Left ventricle myocardium superior (tissue), 1 donor: ENCODE results near the gene TMEM87A. TPM values are rescaled to one million over a fixed set of nuclear protein-coding genes. Genes with fewer than 3 reads are reported as not detected.
"Not testable (repeated sequence)": the region's sequence is repeated elsewhere in the genome, so short reads cannot be mapped to it uniquely, and the experiment has no call there.

Experiments
- ATAC-seq: fragments of 200-7000 bp; cut with Tn5 transposase; one replicate; pipeline ENCODE4 v1.9.1; 2020; ENCODE audit warnings: mild to moderate bottlenecking, moderate library complexity
- DNase-seq: peaks from one replicate; pipeline ENCODE4 v3.0.0-alpha.2; 2020
- intact Hi-C: fragments of 100-400 bp; cut with micrococcal nuclease; formaldehyde crosslinking; loops from one replicate; pipeline ENCODE4 v1.11.0; 2022
- long read RNA-seq: library from polyadenylated mRNA; unstranded; transcript quantifications from one replicate; pipeline ENCODE4 v2.0.0, GENCODE V29; 2021
- total RNA-seq: library from RNA; stranded (reverse); fragmentation: NEBNext Ultra II Directional; extraction: Animal tissue kit (Norgen Biotek cat#: 25700); gene quantifications from one replicate; pipeline ENCODE4 v1.2.1, GENCODE V29; 2021
- donor health status: DM: no; HTN: yes; CAD: no; lungs with severe emphysema.

Gene TMEM87A, protein sequence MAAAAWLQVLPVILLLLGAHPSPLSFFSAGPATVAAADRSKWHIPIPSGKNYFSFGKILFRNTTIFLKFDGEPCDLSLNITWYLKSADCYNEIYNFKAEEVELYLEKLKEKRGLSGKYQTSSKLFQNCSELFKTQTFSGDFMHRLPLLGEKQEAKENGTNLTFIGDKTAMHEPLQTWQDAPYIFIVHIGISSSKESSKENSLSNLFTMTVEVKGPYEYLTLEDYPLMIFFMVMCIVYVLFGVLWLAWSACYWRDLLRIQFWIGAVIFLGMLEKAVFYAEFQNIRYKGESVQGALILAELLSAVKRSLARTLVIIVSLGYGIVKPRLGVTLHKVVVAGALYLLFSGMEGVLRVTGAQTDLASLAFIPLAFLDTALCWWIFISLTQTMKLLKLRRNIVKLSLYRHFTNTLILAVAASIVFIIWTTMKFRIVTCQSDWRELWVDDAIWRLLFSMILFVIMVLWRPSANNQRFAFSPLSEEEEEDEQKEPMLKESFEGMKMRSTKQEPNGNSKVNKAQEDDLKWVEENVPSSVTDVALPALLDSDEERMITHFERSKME
- 16.4 TPM for total RNA-seq
- long read RNA-seq, transcript TMEM87A-202 (20 exons, 3,109 nt), result major isoform, 36 of 45 reads
- long read RNA-seq, partial matches to known transcripts, result 3 of 45 reads
- long read RNA-seq, other reads (novel, unspliced or antisense), result 5 of 45 reads

- intact Hi-C loops, result no loop called here
- DNase-seq (peak; percentile 97), ATAC-seq (peak; percentile 98)
Observed at GRCh38 chr15:42272939-42273899, at the start of gene TMEM87A, which contains the start of gene GANC. TMEM87A (minus strand) TSS chr15:42273433; CDS start chr15:42273398, 35 bp downstream. GANC (plus strand) TSS chr15:42273201; CDS start chr15:42274482, 1,281 bp downstream.

DNA sequence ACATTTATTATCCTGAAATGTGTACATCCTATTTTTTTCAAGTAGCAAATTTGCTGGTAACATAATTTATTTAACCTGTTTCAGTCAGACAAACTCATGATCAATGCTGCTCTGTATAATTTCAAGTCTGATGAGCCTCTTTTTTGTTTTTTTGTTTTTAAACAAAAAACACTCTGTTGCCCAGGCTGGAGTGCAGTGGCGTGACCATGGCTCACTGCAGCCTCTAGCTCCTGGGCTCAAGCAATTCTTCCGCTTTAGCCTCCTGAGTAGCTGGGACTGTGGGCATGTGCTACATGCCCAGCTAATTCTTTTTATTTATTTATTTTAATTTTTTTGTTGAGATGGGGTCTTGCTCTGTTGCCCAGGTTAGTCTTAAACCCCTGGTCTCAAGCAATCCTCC, 46.0 kb upstream of the TMEM87A start:
- no peak for ATAC-seq
- no peak for DNase-seq
- intact Hi-C loops, result no loop called here

DNA sequence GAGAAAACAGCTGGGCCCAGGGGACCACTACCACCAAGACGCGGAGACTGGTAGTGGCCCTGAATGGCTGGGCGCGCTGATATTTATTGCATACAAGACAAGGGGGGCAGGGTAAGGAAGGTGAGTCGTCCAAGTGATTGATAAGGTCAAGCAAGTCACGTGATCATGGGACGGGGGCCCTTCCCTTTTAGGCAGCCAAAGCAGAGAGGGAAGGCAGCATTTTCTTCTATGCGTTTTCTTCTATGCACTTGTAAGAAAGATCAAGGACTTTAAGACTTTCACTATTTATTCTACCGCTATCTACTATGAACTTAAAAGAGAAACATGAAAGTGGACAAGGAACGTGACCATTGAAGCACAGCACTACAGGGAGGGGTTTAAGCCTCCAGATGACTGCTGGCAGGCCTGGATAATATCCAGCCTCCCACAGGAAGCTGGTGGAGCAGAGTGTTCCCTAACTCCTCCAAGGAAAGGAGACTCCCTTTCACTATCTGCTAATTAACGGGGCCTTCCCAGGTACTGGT, 43.1 kb upstream of the TMEM87A start:
- ATAC-seq, DNase-seq, intact Hi-C loops: not testable (repeated sequence)

DNA sequence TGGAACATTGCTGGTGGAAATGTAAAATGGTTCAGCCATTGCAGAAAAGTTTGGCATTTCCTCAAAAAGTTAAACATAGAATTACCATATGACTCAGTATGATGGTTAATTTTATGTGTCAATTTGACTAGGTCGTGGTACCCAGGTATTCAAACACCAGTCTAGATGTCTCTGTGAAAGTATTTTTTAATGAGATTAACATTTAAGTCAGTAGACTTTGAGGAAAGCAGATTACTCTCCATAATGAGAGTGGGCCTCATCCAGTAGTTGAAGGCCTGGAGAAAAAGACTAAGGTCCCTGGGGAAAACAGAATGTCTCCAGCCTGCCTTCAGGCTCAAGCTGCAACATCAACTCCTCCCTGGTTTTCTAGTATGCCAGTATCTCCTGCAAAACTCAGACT, 42.3 kb upstream of the TMEM87A start:
- ATAC-seq (no peak), DNase-seq (no peak)
- intact Hi-C loops, result no loop called here

GRCh38 chr15:42314818-42315217, 41.6 kb upstream of the TMEM87A start:
- DNase-seq (no peak), ATAC-seq (no peak)
- intact Hi-C loops, result no loop called here

GRCh38 chr15:42313463-42313862, 40.2 kb upstream of the TMEM87A start:
- intact Hi-C loops, result no loop called here
- ATAC-seq, result no peak

GRCh38 chr15:42306681-42307080, 33.4 kb upstream of the TMEM87A start:
- DNase-seq (no peak), ATAC-seq (no peak)
- intact Hi-C loops, result no loop called here

More at GRCh38 chr15:42313463-42313862, 40.2 kb upstream of the TMEM87A start:
- DNase-seq, result no peak

- ATAC-seq, DNase-seq, intact Hi-C loops: not testable (repeated sequence)
Observed at GRCh38 chr15:42301004-42301403, 27.8 kb upstream of the TMEM87A start.

DNA sequence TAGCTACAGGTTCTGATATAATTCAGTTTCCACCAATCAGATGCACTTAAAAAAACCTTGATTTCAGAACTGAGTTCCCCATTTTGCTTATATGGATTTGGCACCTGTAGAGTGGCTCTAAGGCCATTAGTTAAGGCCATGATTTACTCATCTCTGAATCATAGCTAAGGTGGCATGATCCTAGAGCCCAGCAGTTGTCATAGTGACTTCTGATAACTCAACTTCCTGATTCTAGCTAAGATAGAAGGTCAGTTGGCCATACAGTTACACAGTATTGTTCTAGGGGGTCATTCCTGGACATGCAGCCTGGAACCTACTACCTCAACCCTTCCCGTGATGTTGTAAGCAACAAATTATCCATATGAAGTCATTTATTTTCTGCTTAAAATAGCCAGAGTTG, 15.9 kb upstream of the TMEM87A start:
- DNase-seq (no peak), ATAC-seq (no peak)
- intact Hi-C loops, result no loop called here

- DNase-seq (no peak), ATAC-seq (no peak)
- intact Hi-C loops, result no loop called here
Observed at GRCh38 chr15:42287931-42288330, 14.7 kb upstream of the TMEM87A start.

DNA sequence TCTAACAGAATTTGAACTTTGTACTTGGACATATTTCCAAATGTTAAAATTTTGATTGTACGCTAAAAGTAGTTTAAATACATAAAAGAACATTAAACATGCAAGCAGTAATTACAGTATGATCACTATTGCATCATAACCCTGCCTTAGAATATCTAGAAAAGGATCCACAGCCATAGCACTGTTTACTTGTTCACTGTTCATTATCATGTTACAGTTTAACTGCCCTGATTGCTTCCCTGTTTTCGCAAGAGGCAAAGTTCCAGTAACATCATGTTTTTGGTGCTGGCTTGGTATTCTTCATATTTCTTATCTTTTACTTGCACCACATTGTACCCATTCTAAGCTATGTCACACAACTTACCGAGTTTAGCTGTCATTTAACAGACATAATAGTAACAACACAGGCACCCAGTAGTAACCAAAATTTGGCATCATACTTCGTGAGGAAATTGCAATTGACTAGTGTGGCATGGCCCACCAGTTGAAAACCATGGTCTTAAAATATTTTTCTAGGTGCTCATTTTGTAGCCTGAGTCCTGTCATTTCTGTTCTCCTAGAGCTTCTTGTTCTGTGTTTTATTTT, 13.3 kb upstream of the TMEM87A start:
- ATAC-seq (no peak), DNase-seq (no peak)
- intact Hi-C loops, result no loop called here

- DNase-seq (no peak), ATAC-seq (no peak)
- intact Hi-C loops, result no loop called here
Observed at GRCh38 chr15:42285034-42285433, 11.8 kb upstream of the TMEM87A start.

GRCh38 chr15:42284551-42284950, 11.3 kb upstream of the TMEM87A start:
- DNase-seq (no peak), ATAC-seq (no peak)
- intact Hi-C loops, result no loop called here

DNA sequence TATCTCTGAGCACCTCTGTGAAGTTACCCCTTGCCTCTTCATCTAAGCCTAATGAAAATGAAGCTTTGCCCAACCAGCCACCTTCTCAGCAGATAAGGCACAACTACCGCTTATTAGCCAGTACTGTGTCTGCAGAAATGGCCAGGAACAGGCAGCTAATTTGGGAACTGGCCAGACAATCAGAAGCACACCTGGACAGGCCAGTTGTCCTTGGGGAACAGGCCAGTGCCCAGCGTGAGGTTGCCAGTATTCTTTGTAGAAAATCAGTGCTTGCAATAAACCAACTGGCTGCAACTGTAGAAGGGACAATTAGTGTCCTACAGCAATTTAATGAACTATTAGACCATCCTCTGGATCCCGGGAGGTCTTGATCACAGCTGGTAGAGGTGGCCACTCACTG, 10.4 kb upstream of the TMEM87A start:
- intact Hi-C loops, result no loop called here
- no peak for DNase-seq
- no peak for ATAC-seq

- ATAC-seq (no peak), DNase-seq (no peak)
- intact Hi-C loops, result no loop called here
Observed at GRCh38 chr15:42282926-42283325, 9.7 kb upstream of the TMEM87A start.

GRCh38 chr15:42282344-42282743, 9.1 kb upstream of the TMEM87A start:
- intact Hi-C loops, result no loop called here
- no peak for DNase-seq
- no peak for ATAC-seq

GRCh38 chr15:42279234-42279723, 6.0 kb upstream of the TMEM87A start:
- DNase-seq, result no peak
- intact Hi-C loops, result no loop called here
- ATAC-seq, result no peak

DNA sequence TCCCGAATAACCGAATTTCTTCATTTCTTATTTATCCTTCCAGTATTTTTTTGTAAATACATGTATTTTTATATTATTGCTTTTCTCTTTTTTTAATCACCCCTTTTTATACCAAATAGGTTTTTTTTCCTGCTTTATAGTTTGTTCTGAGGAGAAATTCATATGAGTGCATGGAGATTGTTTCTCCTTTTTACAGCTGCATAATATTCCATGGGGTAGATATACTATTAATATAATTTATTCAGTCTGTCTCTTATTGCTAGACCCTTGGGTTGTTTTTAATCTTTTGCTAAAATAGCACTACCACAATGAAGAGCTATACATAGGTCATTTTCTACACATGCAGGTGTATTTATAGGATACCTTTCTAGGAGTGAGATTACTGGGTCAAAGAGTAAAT, 3.5 kb upstream of the TMEM87A start:
- ATAC-seq, result no peak
- DNase-seq, result no peak
- intact Hi-C loops, result no loop called here
